ENCODE measurements around the gene RAB14.
"Not testable (repeated sequence)": the region's sequence is repeated elsewhere in the genome, so short reads cannot be mapped to it uniquely, and the experiment has no call there.

The RAB14 gene

GRCh38 chr9:121189006-121189405 lies 12.7 kb downstream of the RAB14 start:
- DNase-seq, result no peak

GRCh38 chr9:121187636-121188305 lies 13.9 kb downstream of the RAB14 start:
- DNase-seq, result no peak

- DNase-seq, result peak; percentile 37
Measured at GRCh38 chr9:121185774-121186403, 15.8 kb downstream of the RAB14 start.

GRCh38 chr9:121185178-121185745 lies 16.4 kb downstream of the RAB14 start:
- no peak for DNase-seq

GRCh38 chr9:121184463-121184862 lies 17.2 kb downstream of the RAB14 start:
- DNase-seq, result no peak

GRCh38 chr9:121183666-121184423 lies 17.8 kb downstream of the RAB14 start:
- no peak for DNase-seq

- DNase-seq, result no peak
Measured at GRCh38 chr9:121182989-121183388, 18.7 kb downstream of the RAB14 start.

- no peak for DNase-seq
Measured at GRCh38 chr9:121182101-121182836, 19.4 kb downstream of the RAB14 start.

- no peak for DNase-seq
Measured at GRCh38 chr9:121179930-121180681, 21.6 kb downstream of the RAB14 start.

GRCh38 chr9:121179373-121179721 lies 22.3 kb downstream of the RAB14 start:
- DNase-seq, result not testable (repeated sequence)

GRCh38 chr9:121178676-121179372 lies 22.8 kb downstream of the RAB14 start:
- DNase-seq, result no peak

GRCh38 chr9:121173501-121173900 lies 28.2 kb downstream of the RAB14 start:
- DNase-seq, result no peak

- DNase-seq, result no peak
Measured at GRCh38 chr9:121172726-121173487, 28.8 kb downstream of the RAB14 start.

- no peak for DNase-seq
Measured at GRCh38 chr9:121171236-121171635, 30.4 kb downstream of the RAB14 start.

GRCh38 chr9:121169094-121169601 lies 32.5 kb downstream of the RAB14 start:
- no peak for DNase-seq

- no peak for DNase-seq
Measured at GRCh38 chr9:121168052-121168451, 33.6 kb downstream of the RAB14 start.

GRCh38 chr9:121160025-121160424 lies 41.6 kb downstream of the RAB14 start:
- no peak for DNase-seq

GRCh38 chr9:121157939-121158338 lies 43.7 kb downstream of the RAB14 start:
- no peak for DNase-seq

- peak; percentile 61 for DNase-seq
Measured at GRCh38 chr9:121156263-121156731, 45.4 kb downstream of the RAB14 start.

GRCh38 chr9:121154782-121155181 lies 46.9 kb downstream of the RAB14 start:
- DNase-seq, result no peak

All from activated CD4-positive, alpha-beta T cell treated with anti-CD3 and anti-CD28 coated beads, Interleukin-2, Interleukin-6, amounts not matched to agents 100 ng/mL and 50 ng/mL, durations not matched to agents 16 hours and 8 hours (primary cell).